Measurements from ENCODE around the gene CYP2S1.

Gene CYP2S1

DNA sequence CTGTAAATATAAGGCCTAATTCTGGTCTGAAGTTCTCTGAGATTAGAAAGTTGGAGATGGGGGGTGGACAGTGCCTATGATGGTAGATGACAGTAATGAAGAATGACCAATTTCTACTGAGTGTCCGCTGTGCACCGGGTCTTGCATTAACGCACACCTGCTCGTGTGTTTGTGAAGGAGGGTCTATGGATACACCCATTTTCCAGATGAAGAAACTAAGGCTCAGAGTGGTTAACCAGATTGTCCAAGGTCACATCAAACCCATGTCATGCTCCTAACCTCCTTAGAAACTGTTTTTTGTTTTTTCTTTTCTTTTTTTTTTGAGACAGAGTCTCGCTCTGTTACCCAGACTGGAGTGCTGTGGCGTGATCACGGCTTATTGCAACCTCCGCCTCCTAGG, 39.7 kb downstream of the CYP2S1 start:
- H4K5ac ChIP-seq (ENCODE audit: low read length): no peak overlapping the region
- no peak overlapping the region for H2BK120ac ChIP-seq (ENCODE audit: low read depth, low read length)
- H3K23ac ChIP-seq (ENCODE audit: low read length): no peak overlapping the region
- H3K4ac ChIP-seq (ENCODE audit: low read depth, low read length): no peak overlapping the region
- no peaks in the 10 kb centered on the region for H3K4me1 ChIP-seq (ENCODE audit: control insufficient read depth, low read depth, low read length)
- H3K79me1 ChIP-seq (ENCODE audit: low read length): no peaks in the 10 kb centered on the region
- H2AK5ac ChIP-seq (ENCODE audit: low read length): no peak overlapping the region
- H3K4me3 ChIP-seq (ENCODE audit: low read length): no peak overlapping the region
- H2BK5ac ChIP-seq (ENCODE audit: low read length): no peak overlapping the region
- DNase-seq: no peak
- no peak overlapping the region for H3K9ac ChIP-seq (ENCODE audit: low read length)
- H3K4me2 ChIP-seq (ENCODE audit: low read length): no peak overlapping the region
- no peak overlapping the region for H4K8ac ChIP-seq (ENCODE audit: low read depth, low read length)
- H3K27me3 ChIP-seq (ENCODE audit: insufficient read depth, low read length, poor library complexity): no peaks in the 10 kb centered on the region
- peaks cover 2% of the 10 kb centered on the region for H3K36me3 ChIP-seq (ENCODE audit: control insufficient read depth, insufficient read depth, low read length)
- H3K27ac ChIP-seq (ENCODE audit: low read depth, low read length): no peak overlapping the region
- H2BK15ac ChIP-seq (replicated peaks; ENCODE audit: low read depth): no peak overlapping the region
- H3K79me2 ChIP-seq (ENCODE audit: control insufficient read depth, insufficient read depth, low read length): no peaks in the 10 kb centered on the region
- H3K56ac ChIP-seq (ENCODE audit: low read length): no peak overlapping the region
- no CpG with 5 or more reads among the region's 8 CpGs for whole genome bisulfite sequencing (ENCODE audit: extremely low coverage, insufficient coverage, low lambda C conversion rate)
- no peak overlapping the region for H3K18ac ChIP-seq (ENCODE audit: low read length)

DNA sequence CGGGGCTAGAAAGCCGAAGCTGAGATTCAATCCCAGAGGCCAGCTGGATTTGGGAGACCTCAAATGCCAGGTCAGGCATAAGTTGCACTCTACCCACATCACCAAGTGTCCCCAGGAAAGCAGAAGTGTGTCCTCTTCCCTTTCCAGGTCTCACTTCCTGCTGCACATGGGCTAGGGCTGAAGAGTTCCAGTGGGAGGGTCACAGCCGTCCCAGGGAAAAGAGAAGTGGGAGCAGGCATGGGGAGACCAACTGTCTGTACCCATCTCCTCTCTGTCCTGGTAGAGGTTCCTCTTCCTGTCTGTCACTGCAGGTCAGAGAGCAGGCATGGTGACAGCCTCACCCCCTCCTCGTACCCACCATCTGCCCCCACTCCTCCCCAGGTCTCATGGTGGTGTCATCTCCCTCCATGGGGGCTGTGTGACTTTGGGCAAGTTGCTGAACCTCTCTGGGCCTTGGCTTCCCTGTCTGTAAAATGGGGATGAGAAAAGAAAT, 40.8 kb downstream of the CYP2S1 start:
- Histone ChIP-seq H3K23ac (ENCODE audit: low read length) (no peak overlapping the region), H3K79me1 (ENCODE audit: low read length) (no peaks in the 10 kb centered on the region), H2BK15ac (replicated peaks; ENCODE audit: low read depth) (no peak overlapping the region), H3K4me3 (ENCODE audit: low read length) (no peak overlapping the region), H3K9ac (ENCODE audit: low read length) (no peak overlapping the region), H3K4me2 (ENCODE audit: low read length) (no peak overlapping the region), H3K4ac (ENCODE audit: low read depth, low read length) (no peak overlapping the region), H3K27me3 (ENCODE audit: insufficient read depth, low read length, poor library complexity) (no peaks in the 10 kb centered on the region), H3K18ac (ENCODE audit: low read length) (no peak overlapping the region), H3K36me3 (ENCODE audit: control insufficient read depth, insufficient read depth, low read length) (peaks cover 2% of the 10 kb centered on the region), H4K5ac (ENCODE audit: low read length) (no peak overlapping the region), H3K27ac (ENCODE audit: low read depth, low read length) (no peak overlapping the region), H3K56ac (ENCODE audit: low read length) (no peak overlapping the region), H2BK120ac (ENCODE audit: low read depth, low read length) (no peak overlapping the region), H3K79me2 (ENCODE audit: control insufficient read depth, insufficient read depth, low read length) (no peaks in the 10 kb centered on the region), H3K4me1 (ENCODE audit: control insufficient read depth, low read depth, low read length) (no peaks in the 10 kb centered on the region), H2AK5ac (ENCODE audit: low read length) (no peak overlapping the region), H4K8ac (ENCODE audit: low read depth, low read length) (no peak overlapping the region), H2BK5ac (ENCODE audit: low read length) (no peak overlapping the region)
- no peak for DNase-seq
- WGBS (ENCODE audit: extremely low coverage, insufficient coverage, low lambda C conversion rate): no CpG with 5 or more reads among the region's 4 CpGs

GRCh38 chr19:41234512-41235168, 41.6 kb downstream of the CYP2S1 start:
- Histone ChIP-seq H2AK5ac (ENCODE audit: low read length) (no peak overlapping the region), H4K5ac (ENCODE audit: low read length) (no peak overlapping the region), H3K56ac (ENCODE audit: low read length) (no peak overlapping the region), H3K79me2 (ENCODE audit: control insufficient read depth, insufficient read depth, low read length) (no peaks in the 10 kb centered on the region), H4K8ac (ENCODE audit: low read depth, low read length) (no peak overlapping the region), H3K9ac (ENCODE audit: low read length) (no peak overlapping the region), H3K23ac (ENCODE audit: low read length) (no peak overlapping the region), H3K4me3 (ENCODE audit: low read length) (no peak overlapping the region), H3K79me1 (ENCODE audit: low read length) (no peaks in the 10 kb centered on the region), H2BK5ac (ENCODE audit: low read length) (no peak overlapping the region), H2BK120ac (ENCODE audit: low read depth, low read length) (no peak overlapping the region), H3K4ac (ENCODE audit: low read depth, low read length) (no peak overlapping the region), H3K4me1 (ENCODE audit: control insufficient read depth, low read depth, low read length) (no peaks in the 10 kb centered on the region), H3K27me3 (ENCODE audit: insufficient read depth, low read length, poor library complexity) (no peaks in the 10 kb centered on the region), H3K18ac (ENCODE audit: low read length) (no peak overlapping the region), H2BK15ac (replicated peaks; ENCODE audit: low read depth) (no peak overlapping the region), H3K27ac (ENCODE audit: low read depth, low read length) (no peak overlapping the region), H3K4me2 (ENCODE audit: low read length) (no peak overlapping the region), H3K36me3 (ENCODE audit: control insufficient read depth, insufficient read depth, low read length) (peaks cover 2% of the 10 kb centered on the region)
- no CpG with 5 or more reads among the region's 8 CpGs for WGBS (ENCODE audit: extremely low coverage, insufficient coverage, low lambda C conversion rate)
- no peak for DNase-seq

- Histone ChIP-seq H3K4me3 (ENCODE audit: low read length) (no peak overlapping the region), H3K36me3 (ENCODE audit: control insufficient read depth, insufficient read depth, low read length) (peaks cover 2% of the 10 kb centered on the region), H3K4me2 (ENCODE audit: low read length) (no peak overlapping the region), H4K5ac (ENCODE audit: low read length) (no peak overlapping the region), H3K56ac (ENCODE audit: low read length) (no peak overlapping the region), H3K9ac (ENCODE audit: low read length) (no peak overlapping the region), H2BK120ac (ENCODE audit: low read depth, low read length) (no peak overlapping the region), H3K27me3 (ENCODE audit: insufficient read depth, low read length, poor library complexity) (no peaks in the 10 kb centered on the region), H2AK5ac (ENCODE audit: low read length) (no peak overlapping the region), H4K8ac (ENCODE audit: low read depth, low read length) (no peak overlapping the region), H3K79me1 (ENCODE audit: low read length) (no peaks in the 10 kb centered on the region), H3K27ac (ENCODE audit: low read depth, low read length) (no peak overlapping the region), H3K23ac (ENCODE audit: low read length) (no peak overlapping the region), H3K18ac (ENCODE audit: low read length) (no peak overlapping the region), H2BK5ac (ENCODE audit: low read length) (no peak overlapping the region), H3K4me1 (ENCODE audit: control insufficient read depth, low read depth, low read length) (no peaks in the 10 kb centered on the region), H3K79me2 (ENCODE audit: control insufficient read depth, insufficient read depth, low read length) (no peaks in the 10 kb centered on the region), H3K4ac (ENCODE audit: low read depth, low read length) (no peak overlapping the region), H2BK15ac (replicated peaks; ENCODE audit: low read depth) (no peak overlapping the region)
- DNase-seq: no peak
- WGBS (ENCODE audit: extremely low coverage, insufficient coverage, low lambda C conversion rate): no CpG with 5 or more reads among the region's 4 CpGs
Observed at GRCh38 chr19:41235480-41235879, 42.5 kb downstream of the CYP2S1 start.

DNA sequence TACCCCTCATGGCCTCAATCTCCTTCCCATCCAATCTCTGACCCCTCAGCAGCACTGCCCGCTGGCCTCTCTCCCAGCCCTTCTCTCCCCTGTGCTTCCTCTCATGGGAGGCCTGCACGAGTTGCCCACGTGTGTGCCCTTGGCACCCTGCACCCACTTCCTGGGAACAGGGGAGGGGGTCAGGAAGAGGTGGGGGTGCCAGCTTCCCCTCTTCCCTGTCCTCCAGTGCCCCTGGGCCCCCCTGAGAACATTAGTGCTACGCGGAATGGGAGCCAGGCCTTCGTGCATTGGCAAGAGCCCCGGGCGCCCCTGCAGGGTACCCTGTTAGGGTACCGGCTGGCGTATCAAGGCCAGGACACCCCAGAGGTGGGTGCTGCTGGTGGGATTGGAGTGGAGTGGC, 45.2 kb downstream of the CYP2S1 start:
- no peak overlapping the region for H2AK5ac ChIP-seq (ENCODE audit: low read length)
- H3K23ac ChIP-seq (ENCODE audit: low read length): no peak overlapping the region
- H3K4me1 ChIP-seq (ENCODE audit: control insufficient read depth, low read depth, low read length): no peaks in the 10 kb centered on the region
- no peak overlapping the region for H2BK15ac ChIP-seq (replicated peaks; ENCODE audit: low read depth)
- no peaks in the 10 kb centered on the region for H3K79me1 ChIP-seq (ENCODE audit: low read length)
- WGBS (ENCODE audit: extremely low coverage, insufficient coverage, low lambda C conversion rate): no CpG with 5 or more reads among the region's 10 CpGs
- no peak overlapping the region for H3K4me2 ChIP-seq (ENCODE audit: low read length)
- no peak overlapping the region for H4K8ac ChIP-seq (ENCODE audit: low read depth, low read length)
- H2BK5ac ChIP-seq (ENCODE audit: low read length): no peak overlapping the region
- H3K27me3 ChIP-seq (ENCODE audit: insufficient read depth, low read length, poor library complexity): no peaks in the 10 kb centered on the region
- H2BK120ac ChIP-seq (ENCODE audit: low read depth, low read length): no peak overlapping the region
- no peak overlapping the region for H3K18ac ChIP-seq (ENCODE audit: low read length)
- H3K4ac ChIP-seq (ENCODE audit: low read depth, low read length): no peak overlapping the region
- H4K5ac ChIP-seq (ENCODE audit: low read length): no peak overlapping the region
- H3K36me3 ChIP-seq (ENCODE audit: control insufficient read depth, insufficient read depth, low read length): peaks cover 5% of the 10 kb centered on the region
- no peak overlapping the region for H3K4me3 ChIP-seq (ENCODE audit: low read length)
- H3K27ac ChIP-seq (ENCODE audit: low read depth, low read length): no peak overlapping the region
- no peak overlapping the region for H3K56ac ChIP-seq (ENCODE audit: low read length)
- H3K79me2 ChIP-seq (ENCODE audit: control insufficient read depth, insufficient read depth, low read length): no peaks in the 10 kb centered on the region
- H3K9ac ChIP-seq (ENCODE audit: low read length): no peak overlapping the region
- DNase-seq: no peak

GRCh38 chr19:41239363-41239762, 46.3 kb downstream of the CYP2S1 start:
- H3K4me2 ChIP-seq (ENCODE audit: low read length): no peak overlapping the region
- no peaks in the 10 kb centered on the region for H3K79me2 ChIP-seq (ENCODE audit: control insufficient read depth, insufficient read depth, low read length)
- no peak overlapping the region for H2BK5ac ChIP-seq (ENCODE audit: low read length)
- H4K8ac ChIP-seq (ENCODE audit: low read depth, low read length): no peak overlapping the region
- no peak overlapping the region for H4K5ac ChIP-seq (ENCODE audit: low read length)
- no peak overlapping the region for H2BK15ac ChIP-seq (replicated peaks; ENCODE audit: low read depth)
- H3K4ac ChIP-seq (ENCODE audit: low read depth, low read length): no peak overlapping the region
- no peak overlapping the region for H3K18ac ChIP-seq (ENCODE audit: low read length)
- peaks cover 5% of the 10 kb centered on the region for H3K36me3 ChIP-seq (ENCODE audit: control insufficient read depth, insufficient read depth, low read length)
- no peak overlapping the region for H3K9ac ChIP-seq (ENCODE audit: low read length)
- H2BK120ac ChIP-seq (ENCODE audit: low read depth, low read length): no peak overlapping the region
- no peaks in the 10 kb centered on the region for H3K79me1 ChIP-seq (ENCODE audit: low read length)
- H3K27me3 ChIP-seq (ENCODE audit: insufficient read depth, low read length, poor library complexity): no peaks in the 10 kb centered on the region
- no peak overlapping the region for H3K27ac ChIP-seq (ENCODE audit: low read depth, low read length)
- WGBS (ENCODE audit: extremely low coverage, insufficient coverage, low lambda C conversion rate): no CpG with 5 or more reads among the region's 9 CpGs
- DNase-seq: no peak
- no peak overlapping the region for H3K4me3 ChIP-seq (ENCODE audit: low read length)
- H2AK5ac ChIP-seq (ENCODE audit: low read length): no peak overlapping the region
- H3K56ac ChIP-seq (ENCODE audit: low read length): no peak overlapping the region
- no peaks in the 10 kb centered on the region for H3K4me1 ChIP-seq (ENCODE audit: control insufficient read depth, low read depth, low read length)
- no peak overlapping the region for H3K23ac ChIP-seq (ENCODE audit: low read length)

All from mesendoderm (in vitro differentiated cells).